K562 (cell line): ENCODE measurements around the gene EFCAB7. TPM values are rescaled to one million over a fixed set of nuclear protein-coding genes. Genes with fewer than 3 reads are reported as not detected.

ENCODE experiments used
- ATAC-seq: fragments of 200-7000 bp; cut with Tn5 transposase; 3 replicates; pipeline ENCODE4 v1.9.1; 2020; ENCODE audit warnings: moderate library complexity
- BruUV-seq: library from RNA; stranded (reverse); fragments of 400-500 nt; replicated peaks from 2 replicates; lab custom pipeline; 2021; lab: Mats Ljungman, UMichigan
- CTCF ChIA-PET: fragments of 300-600 bp; formaldehyde crosslinking; extraction: SDS; loops from one replicate; lab custom pipeline; 2021; ENCODE audit warnings: low intra/inter-chr PET ratio; lab: Yijun Ruan, JAX
- POLR2A ChIA-PET: fragments of 300-600, 350-650 bp; sonication (Branson Sonifier 250); formaldehyde crosslinking; extraction: SDS; loops from one replicate; lab custom pipeline; 2021; ENCODE audit warnings: antibody characterized with exemption, inconsistent platforms; lab: Yijun Ruan, JAX
- DNase-seq, 4 experiments: peaks; one replicate each; pipeline versions ENCODE4 v3.0.0 to v3.0.0-alpha.2; 2011 to 2018; ENCODE audit warnings: low spot score in 3 of 4, mixed read lengths in 3 of 4; ENCODE audit errors: extremely low read depth in 1 of 4
- FAIRE-seq: peaks from 2 replicates; lab custom pipeline; 2011; peaks lifted over from hg19 to GRCh38; lab: Jason Lieb, UNC
- H2AFZ ChIP-seq: 2 replicates; pipeline ENCODE4 v1.6.0; 2011; ENCODE audit warnings: low read depth, low read length, control low read depth, inconsistent platforms
- H3K27ac ChIP-seq: fragments of 200-600 bp; 3 replicates; pipeline ENCODE4 v1.8.0; 2011; ENCODE audit warnings: low read depth, mild to moderate bottlenecking, control low read depth, inconsistent platforms, low read length, moderate library complexity, mixed read lengths; ENCODE audit errors: extremely low read depth
- H3K27me3 ChIP-seq, 2 experiments: fragments of 300-600 bp in 1 of 2; 2 replicates in 1 of 2; 3 replicates in 1 of 2; pipeline versions ENCODE4 v1.6.0 to v1.8.0; 2011; ENCODE audit warnings: inconsistent platforms in 2 of 2, low read length in 2 of 2, mild to moderate bottlenecking in 1 of 2, mixed read lengths in 1 of 2, moderate library complexity in 1 of 2; ENCODE audit not compliant: control insufficient read depth in 2 of 2, insufficient read depth in 2 of 2
- H3K36me3 ChIP-seq: fragments of 300-600 bp; 3 replicates; pipeline ENCODE4 v1.8.0; 2011; ENCODE audit warnings: mild to moderate bottlenecking, low read length, inconsistent platforms; ENCODE audit not compliant: control insufficient read depth, insufficient read depth
- H3K4me1 ChIP-seq, 2 experiments: fragments of 200-600 bp in 1 of 2; replicated peaks in 1 of 2; 2 replicates in 1 of 2; 3 replicates in 1 of 2; pipeline versions ENCODE4 v1.5.1 to v1.8.0; 2011; ENCODE audit warnings: inconsistent platforms in 2 of 2, low read length in 2 of 2, mild to moderate bottlenecking in 1 of 2, mixed read lengths in 1 of 2, moderate library complexity in 1 of 2; ENCODE audit not compliant: control insufficient read depth in 2 of 2, insufficient read depth in 2 of 2
- H3K4me2 ChIP-seq: 2 replicates; pipeline ENCODE4 v1.6.1; 2011; ENCODE audit warnings: low read length, control low read depth, inconsistent platforms, mixed read lengths; ENCODE audit not compliant: insufficient read depth
- H3K4me3 ChIP-seq: fragments of 200-600 bp; sonication (generic), shearing (Covaris generic); 2 replicates; pipeline ENCODE4 v1.5.1; 2016; ENCODE audit warnings: control low read depth, inconsistent platforms
- H3K79me2 ChIP-seq: fragments of 200-600 bp; 3 replicates; pipeline ENCODE4 v1.8.0; 2011; ENCODE audit warnings: low read length, inconsistent platforms; ENCODE audit not compliant: control insufficient read depth, insufficient read depth
- H3K9ac ChIP-seq, 2 experiments: 2 replicates each; pipeline versions ENCODE4 v1.6.0 to v1.6.1; 2011; ENCODE audit warnings: low read depth in 2 of 2, low read length in 2 of 2, control low read depth in 1 of 2, inconsistent platforms in 1 of 2, mild to moderate bottlenecking in 1 of 2, mixed read lengths in 1 of 2; ENCODE audit not compliant: insufficient read depth in 1 of 2
- H3K9me1 ChIP-seq: one replicate; pipeline ENCODE4 v1.6.0; 2011; ENCODE audit warnings: inconsistent platforms, mild to moderate bottlenecking, low read length, moderate library complexity; ENCODE audit not compliant: control insufficient read depth, insufficient read depth
- H3K9me3 ChIP-seq: replicated peaks from 2 replicates; pipeline ENCODE4 v1.5.1; 2011; ENCODE audit warnings: low read depth, low read length, inconsistent platforms; ENCODE audit not compliant: control insufficient read depth, insufficient read depth
- H4K20me1 ChIP-seq: replicated peaks from 2 replicates; pipeline ENCODE4 v1.6.1; 2011; ENCODE audit warnings: low read length, inconsistent platforms, mixed read lengths; ENCODE audit not compliant: control insufficient read depth, insufficient read depth
- DLX4 ChIP-seq: fragments of 250-450 bp; sonication (Bioruptor Pico); IDR thresholded peaks from 2 replicates; pipeline ENCODE4 v1.6.1; 2021; ENCODE audit warnings: mild to moderate bottlenecking
- GABPA ChIP-seq: fragments of 200-800 bp; sonication (Bioruptor generic); conservative IDR thresholded peaks from 2 replicates; pipeline ENCODE4 v1.6.1; 2016; ENCODE audit warnings: low read depth, missing genetic modification characterization, missing compliant biosample characterization
- PCBP1 ChIP-seq: fragments of 200-400 bp; formaldehyde crosslinking; IDR thresholded peaks from 2 replicates; pipeline ENCODE4 v1.6.1; 2018; ENCODE audit warnings: mild to moderate bottlenecking, low read depth, low read length; ENCODE audit not compliant: poor library complexity, severe bottlenecking
- SLC30A9 ChIP-seq: fragments of 250-450 bp; sonication (Bioruptor Pico); IDR thresholded peaks from 2 replicates; pipeline ENCODE4 v1.8.0; 2022; ENCODE audit warnings: mild to moderate bottlenecking, moderate library complexity
- YY1 ChIP-seq, 3 experiments: IDR thresholded peaks; 2 replicates each; pipeline ENCODE4 v1.6.1; 2011; ENCODE audit warnings: low read length in 2 of 3, mild to moderate bottlenecking in 2 of 3, moderate library complexity in 2 of 3, borderline replicate concordance in 1 of 3, control low read depth in 1 of 3, low read depth in 1 of 3; ENCODE audit not compliant: insufficient read depth in 3 of 3, insufficient replicate concordance in 2 of 3, control insufficient read depth in 1 of 3, insufficient read length in 1 of 3; ENCODE audit errors: extremely low read depth in 1 of 3
- ZNF445 ChIP-seq: fragments of 250-450 bp; sonication (Bioruptor Pico); IDR thresholded peaks from 2 replicates; pipeline ENCODE4 v1.4.0; 2020; ENCODE audit warnings: low read depth, mild to moderate bottlenecking, moderate library complexity
- ZSCAN32 ChIP-seq: fragments of 450-650 bp; formaldehyde crosslinking; IDR thresholded peaks from 2 replicates; pipeline ENCODE4 v1.4.0; 2020; ENCODE audit warnings: mild to moderate bottlenecking, moderate library complexity
- WGBS: fragments of 100-300 bp; shearing (Covaris generic); methylation state at CpG from one replicate; pipeline ENCODE4 v1.1.6; 2016; ENCODE audit warnings: low coverage, mixed read lengths; ENCODE audit not compliant: insufficient coverage; ENCODE audit errors: missing lambda C conversion rate; 5-methylcytosine and 5-hydroxymethylcytosine counted together
- in situ Hi-C: fragments of 300-500 bp; cut with MboI; formaldehyde crosslinking; loops from 4 replicates; pipeline ENCODE4 v1.15.0; 2018; ENCODE audit warnings: inconsistent platforms, mixed read lengths
- intact Hi-C: fragments of 100-400 bp; cut with micrococcal nuclease; formaldehyde crosslinking; loops from 2 replicates; pipeline ENCODE4 v1.14.2; 2022
- polyA plus RNA-seq, 8 experiments: library from polyadenylated mRNA; depleted of rRNA in 4 of 8; stranded (reverse) in 5 of 8; unstranded in 3 of 8; fragments of >200 nt; fragmentation: Nextera tagmentation in 2 of 8; fragmentation: Illumina TruSeq in 1 of 8; extraction: Ambion mirVana in 2 of 8; extraction: Trizol in 1 of 8; gene quantifications; 2 replicates each; pipeline versions ENCODE4 v1.2.1 to v1.2.3, GENCODE V29; 2011 to 2014; ENCODE audit warnings: inconsistent platforms in 1 of 8, missing spikeins in 1 of 8
- total RNA-seq, 7 experiments: library from RNA; depleted of rRNA in 6 of 7; stranded (reverse); fragments of >200 nt in 6 of 7; fragmentation: Illumina TruSeq in 2 of 7; extraction: Trizol in 2 of 7; gene quantifications; 2 replicates each; pipeline versions ENCODE4 v1.2.1 to v1.2.3, GENCODE V29; 2011 to 2021; ENCODE audit warnings: low replicate concordance in 1 of 7

EFCAB7 gene
- total and polyA plus RNA-seq, 9 of the 15 experiments (the other 6 are each of a cell fraction or from before 2014, with no cell fraction given) = 3.2 to 7.6 (median 5.7) TPM

GRCh38 chr1:63599799-63600198 is 76.5 kb downstream of the EFCAB7 start:
- H3K9me3 ChIP-seq = no peaks in the 10 kb centered on the region
- in situ Hi-C loops = no loop called here
- no peak overlapping the region for H2AFZ ChIP-seq
- no peaks in the 10 kb centered on the region for H3K4me1 ChIP-seq
- no peak overlapping the region for H3K4me3 ChIP-seq
- DNase-seq (no peak), ATAC-seq (no peak), FAIRE-seq (no peak)
- H3K4me2 ChIP-seq = no peak overlapping the region
- no TSS peak for BruUV-seq
- H4K20me1 ChIP-seq = no peaks in the 10 kb centered on the region
- ChIA-PET POLR2A (interaction anchor here (1.3 kb wide), 1 partner anchor 23 kb away, joined by 3 read pairs; no protein-coding TSS in a partner anchor), CTCF (no interaction called here)
- peaks cover 4 to 6% of the 10 kb centered on the region in 2 experiments; a peak in 4 of 5 replicates for H3K27me3 ChIP-seq
- H3K27ac ChIP-seq = no peak overlapping the region
- no peaks in the 10 kb centered on the region for H3K36me3 ChIP-seq
- H3K9me1 ChIP-seq = no peaks in the 10 kb centered on the region
- intact Hi-C loops = no loop called here
- H3K9ac ChIP-seq = no peak overlapping the region
- TF ChIP-seq YY1 (IDR thresholded peaks at IDR 0.05; ENCODE audit: borderline replicate concordance in 1 of 3, control insufficient read depth in 1 of 3, extremely low read depth in 1 of 3, insufficient read depth in 3 of 3, insufficient read length in 1 of 3, insufficient replicate concordance in 2 of 3, low read depth in 1 of 3, low read length in 2 of 3) = no peak
- TF ChIP-seq SLC30A9 = no peak
- TF ChIP-seq DLX4 (CRISPR knock-in tag) = no peak
- TF ChIP-seq PCBP1 = no peak
- no peak for TF ChIP-seq ZNF445
- TF ChIP-seq ZSCAN32 = no peak
- no peak for TF ChIP-seq GABPA (tag)
- no peaks in the 10 kb centered on the region for H3K79me2 ChIP-seq
- WGBS = 14% methylated on average over 5 of the region's 5 CpGs
